Astrocyte of the spinal cord (primary cell): ENCODE data around the gene CSNK2A1.

ENCODE experiments used
- DNase-seq: peaks from one replicate; pipeline ENCODE4 v3.0.0; 2011; ENCODE audit warnings: low read depth, low spot score
- H3K4me3 ChIP-seq: 2 replicates; pipeline ENCODE4 v1.5.1; 2011; ENCODE audit warnings: low read depth, mild to moderate bottlenecking, low read length, moderate library complexity
- CTCF ChIP-seq: IDR thresholded peaks from 2 replicates; pipeline ENCODE4 v1.5.1; 2012; ENCODE audit warnings: low read depth, mild to moderate bottlenecking, low read length, inconsistent platforms
- in situ Hi-C: cut with HindIII; loops from 2 replicates; pipeline ENCODE4 v1.10.0; 2017; ENCODE audit warnings: low sequenced_read_pairs

Gene CSNK2A1

GRCh38 chr20:574297-574942 is 30.8 kb upstream of the CSNK2A1 start:
- no peak overlapping the region for H3K4me3 ChIP-seq
- no peak for DNase-seq
- no peak for TF ChIP-seq CTCF
- in situ Hi-C loops, result no loop called here

GRCh38 chr20:573414-574296 is 30.1 kb upstream of the CSNK2A1 start:
- TF ChIP-seq CTCF, result no peak
- in situ Hi-C loops, result no loop called here

GRCh38 chr20:572727-573126 is 29.1 kb upstream of the CSNK2A1 start:
- no peak for TF ChIP-seq CTCF

More at GRCh38 chr20:573414-574296, 30.1 kb upstream of the CSNK2A1 start:
- no peak overlapping the region for H3K4me3 ChIP-seq
- no peak for DNase-seq

GRCh38 chr20:571754-572441 is 28.3 kb upstream of the CSNK2A1 start:
- TF ChIP-seq CTCF, result no peak
- no peak for DNase-seq
- H3K4me3 ChIP-seq, result no peak overlapping the region
- in situ Hi-C loops, result no loop called here

More at GRCh38 chr20:572727-573126, 29.1 kb upstream of the CSNK2A1 start:
- DNase-seq, result no peak
- in situ Hi-C loops, result no loop called here
- no peak overlapping the region for H3K4me3 ChIP-seq

GRCh38 chr20:568673-569415 is 25.3 kb upstream of the CSNK2A1 start:
- in situ Hi-C loops, result no loop called here
- TF ChIP-seq CTCF, result no peak
- H3K4me3 ChIP-seq, result no peak overlapping the region
- no peak for DNase-seq

GRCh38 chr20:568097-568652 is 24.6 kb upstream of the CSNK2A1 start:
- no peak for DNase-seq
- no peak overlapping the region for H3K4me3 ChIP-seq
- in situ Hi-C loops, result no loop called here
- no peak for TF ChIP-seq CTCF
